Measurements from ENCODE around the gene AZIN2.
A peak's percentile ranks its signal among the peaks of the same experiment; 100 is the strongest.
"Not testable (repeated sequence)": the region's sequence is repeated elsewhere in the genome, so short reads cannot be mapped to it uniquely, and the experiment has no call there.

AZIN2 gene

GRCh38 chr1:33096363-33097005, 15.5 kb downstream of the AZIN2 start:
- DNase-seq, result no peak

- DNase-seq, result no peak
These were observed 16.2 kb downstream of the AZIN2 start for GRCh38 chr1:33097137-33097611.

- DNase-seq, result no peak
These were observed 16.8 kb downstream of the AZIN2 start for GRCh38 chr1:33097762-33098161.

- no peak for DNase-seq
These were observed 17.4 kb downstream of the AZIN2 start for GRCh38 chr1:33098371-33098770.

- DNase-seq, result peak; percentile 99
These were observed 18.6 kb downstream of the AZIN2 start for GRCh38 chr1:33099290-33100118.

- DNase-seq, result not testable (repeated sequence)
These were observed 19.1 kb downstream of the AZIN2 start for GRCh38 chr1:33100119-33100415.

- DNase-seq, result no peak
These were observed 29.5 kb downstream of the AZIN2 start for GRCh38 chr1:33110477-33110876.

GRCh38 chr1:33111965-33112364, 31.0 kb downstream of the AZIN2 start:
- DNase-seq, result no peak

GRCh38 chr1:33117440-33118085, 36.6 kb downstream of the AZIN2 start:
- DNase-seq, result no peak

GRCh38 chr1:33118274-33118673, 37.3 kb downstream of the AZIN2 start:
- DNase-seq, result no peak

- DNase-seq, result no peak
These were observed 38.1 kb downstream of the AZIN2 start for GRCh38 chr1:33119050-33119449.

GRCh38 chr1:33119532-33120217, 38.7 kb downstream of the AZIN2 start:
- no peak for DNase-seq

- DNase-seq, result peak; percentile 46
These were observed 39.7 kb downstream of the AZIN2 start for GRCh38 chr1:33120436-33121231.

GRCh38 chr1:33121728-33122127, 40.8 kb downstream of the AZIN2 start:
- DNase-seq, result no peak

- DNase-seq, result no peak
These were observed 41.7 kb downstream of the AZIN2 start for GRCh38 chr1:33122483-33123178.

GRCh38 chr1:33123266-33123665, 42.3 kb downstream of the AZIN2 start:
- DNase-seq, result no peak

- DNase-seq, result not testable (repeated sequence)
These were observed 43.7 kb downstream of the AZIN2 start for GRCh38 chr1:33124647-33125046.

GRCh38 chr1:33126411-33127000, 45.6 kb downstream of the AZIN2 start:
- DNase-seq, result no peak

- DNase-seq, result peak; percentile 97
These were observed 46.3 kb downstream of the AZIN2 start for GRCh38 chr1:33127001-33127823.

GRCh38 chr1:33128781-33129180, 47.8 kb downstream of the AZIN2 start:
- DNase-seq, result no peak

GRCh38 chr1:33130297-33130696, 49.3 kb downstream of the AZIN2 start:
- DNase-seq, result no peak

Measured in kidney glomerular epithelial cell (primary cell).